Occipital lobe (tissue), 2 donors: ENCODE data around the gene TANGO6. TPM values are rescaled to one million over a fixed set of nuclear protein-coding genes. Genes with fewer than 3 reads are reported as not detected.

ENCODE experiments used
- small RNA-seq: library from RNA; depleted of rRNA; stranded (forward); fragments of <200 nt; gene quantifications from one replicate; pipeline ENCODE3, GENCODE V24; 2014
- total RNA-seq: library from RNA; depleted of rRNA; stranded (reverse); fragments of >200 nt; gene quantifications from one replicate; pipeline ENCODE4 v1.2.3, GENCODE V29; 2014

Gene TANGO6
- total RNA-seq, 1 donor from 2014 or later, result 30.1 TPM

Small RNA genes lying within 50 kb of the gene (small RNA-seq; reads per million reads assigned to genes)
- not detected for gene RF00019
- not detected for gene RF00066
- not detected for gene RNU6-898P

Other genes starting within 250 kb of the TANGO6 start
- gene CDH3, start 198.2 kb upstream of the TANGO6 start, total RNA-seq, result 7.5 TPM
- 1.1 TPM for gene CDH1, start 106.2 kb upstream of the TANGO6 start, total RNA-seq